ENCODE results near the gene ELANE.
"Not testable (repeated sequence)": the region's sequence is repeated elsewhere in the genome, so short reads cannot be mapped to it uniquely, and the experiment has no call there.

Gene ELANE

DNA sequence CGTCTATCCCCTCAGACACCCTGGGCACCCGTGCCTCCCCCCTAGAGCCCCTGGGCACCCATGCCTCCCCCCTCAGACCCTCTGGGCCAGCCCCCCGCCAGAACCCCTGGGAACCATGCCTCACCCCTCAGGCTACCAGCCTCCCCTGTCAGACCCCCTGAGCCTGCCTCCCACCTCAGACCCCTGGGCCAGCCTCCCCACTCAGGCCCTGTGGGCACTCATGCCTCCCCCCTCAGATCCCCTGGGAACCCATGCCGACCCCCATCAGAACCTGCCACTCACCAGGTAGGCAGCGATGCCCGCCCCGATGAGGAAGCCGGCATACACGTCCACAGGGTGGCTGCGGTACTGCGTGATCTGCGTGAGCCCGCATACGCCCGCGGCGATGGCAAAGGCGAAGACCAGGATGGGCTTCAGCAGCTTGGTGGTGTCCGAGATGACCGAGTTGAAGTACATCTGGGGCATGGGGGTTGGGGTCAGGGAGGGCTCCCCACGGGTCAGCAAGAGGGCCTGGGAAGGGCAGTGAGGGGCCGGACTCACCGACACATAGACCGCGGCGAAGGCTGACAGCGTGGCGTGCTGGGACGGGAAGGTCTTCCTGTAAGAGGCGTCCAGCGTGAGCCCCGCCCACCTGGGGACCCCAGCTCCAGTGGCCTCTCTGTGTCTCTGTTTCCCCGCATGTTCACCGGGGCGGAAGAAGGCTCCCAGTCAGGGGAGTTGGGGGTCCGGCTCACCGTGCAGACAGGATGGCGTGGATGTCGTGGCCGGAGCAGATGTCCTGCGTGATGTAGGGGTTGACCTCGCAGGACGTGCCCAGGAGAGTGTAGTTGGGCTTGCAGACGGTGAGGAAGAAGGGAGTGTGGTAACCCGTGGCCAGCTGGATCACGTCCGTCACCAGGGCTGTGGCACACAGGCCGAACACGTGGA lies 37.7 kb upstream of the ELANE start:
- DNase-seq (ENCODE audit: low read depth in 2 of 3, low spot score in 1 of 3) = no peak

DNA sequence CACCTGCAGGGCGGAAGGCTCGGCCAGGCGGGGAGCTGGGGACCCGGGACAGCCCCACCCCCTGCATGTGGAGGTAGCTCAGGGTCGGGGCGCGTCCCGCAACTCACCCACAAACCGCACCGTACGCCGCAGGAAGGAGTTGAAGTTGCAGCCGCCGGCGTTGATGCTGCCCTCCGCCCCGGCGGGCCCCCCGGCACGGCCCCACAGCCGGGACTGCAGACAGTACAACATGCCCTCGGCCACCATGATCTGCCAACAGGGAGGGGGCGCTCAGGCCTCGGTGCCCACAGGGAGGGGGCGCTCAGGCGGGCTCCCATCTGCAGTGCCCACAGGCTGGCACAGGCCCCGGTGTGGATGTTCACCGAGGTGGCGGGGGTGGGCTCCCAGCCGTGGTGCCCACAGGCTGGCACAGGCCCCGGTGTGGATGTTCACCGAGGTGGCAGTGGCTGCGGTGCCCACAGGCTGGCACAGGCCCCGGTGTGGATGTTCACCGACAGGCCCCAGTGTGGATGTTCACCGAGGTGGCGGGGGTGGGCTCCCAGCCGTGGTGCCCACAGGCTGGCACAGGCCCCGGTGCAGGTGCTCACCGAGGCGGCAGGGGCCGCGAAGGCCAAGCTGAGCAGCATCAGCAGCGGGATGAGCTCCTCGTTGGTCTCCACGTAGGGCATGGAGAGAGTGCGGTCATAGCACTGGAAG lies 36.9 kb upstream of the ELANE start:
- DNase-seq (ENCODE audit: low read depth in 2 of 3, low spot score in 1 of 3) = no peak

DNA sequence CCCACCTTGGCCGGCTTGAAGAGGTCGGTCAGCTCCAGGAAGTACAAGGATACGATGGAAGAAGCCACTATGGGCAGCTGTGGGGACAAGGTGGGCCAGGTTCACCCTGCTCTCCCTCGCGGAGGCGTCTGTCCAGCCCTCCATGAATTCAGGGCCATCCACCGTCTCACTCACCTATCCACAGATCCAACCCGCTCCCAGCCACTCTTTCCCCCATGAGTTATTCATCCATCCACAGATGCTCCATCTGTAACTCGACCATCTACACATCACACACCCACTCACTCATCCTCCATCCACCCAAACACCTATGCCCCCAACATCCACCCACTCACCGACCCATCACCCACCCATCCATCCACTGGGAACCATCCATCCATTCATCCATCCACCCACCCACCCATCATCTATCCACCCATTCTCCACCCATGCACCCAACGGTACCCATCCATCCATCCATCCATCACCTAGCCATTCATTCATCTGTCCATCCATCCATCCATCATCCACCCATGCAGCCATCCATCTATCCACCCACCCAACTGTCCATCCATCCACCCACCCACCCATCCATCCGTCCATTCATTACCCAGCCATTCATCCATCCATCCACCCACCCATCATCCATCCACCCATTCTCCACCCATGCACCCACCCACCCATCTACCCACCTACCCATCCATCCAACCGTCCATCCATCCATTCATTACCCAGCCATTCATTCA lies 36.2 kb upstream of the ELANE start:
- DNase-seq (ENCODE audit: low read depth in 2 of 3, low spot score in 1 of 3) = no peak

DNA sequence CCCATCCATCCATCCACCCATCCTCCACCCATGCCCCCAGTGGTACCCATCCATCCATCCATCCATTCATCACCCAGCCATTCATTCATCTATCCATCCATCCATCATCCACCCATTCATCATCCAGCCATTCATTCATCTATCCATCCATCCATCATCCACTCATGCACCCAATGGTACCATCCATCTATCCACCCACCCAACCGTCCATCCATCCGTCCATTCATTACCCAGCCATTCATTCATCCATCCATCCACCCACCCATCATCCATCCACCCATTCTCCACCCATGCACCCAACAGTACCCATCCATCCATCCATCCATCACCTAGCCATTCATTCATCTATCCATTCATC lies 35.6 kb upstream of the ELANE start:
- no peak for DNase-seq (ENCODE audit: low read depth in 2 of 3, low spot score in 1 of 3)

DNA sequence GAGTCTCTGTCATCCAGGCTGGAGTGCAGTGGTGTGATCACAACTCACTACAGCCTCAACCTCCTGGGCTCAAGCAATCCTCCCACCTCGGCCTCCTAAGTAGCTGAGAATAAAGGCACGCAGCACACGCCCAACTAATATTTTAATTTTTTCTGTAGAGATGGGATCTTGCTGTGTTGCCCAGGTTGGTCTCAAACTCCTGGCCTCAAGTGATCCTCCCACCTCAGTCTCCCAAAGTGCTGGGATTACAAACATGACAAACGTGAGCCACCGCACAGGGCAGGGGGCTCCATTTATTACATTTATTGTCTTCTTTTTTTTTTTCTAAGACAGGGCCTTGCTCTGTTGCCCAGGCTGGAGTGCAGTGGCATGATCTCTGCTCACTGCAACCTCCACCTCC lies 31.9 kb upstream of the ELANE start:
- not testable (repeated sequence) for DNase-seq (ENCODE audit: low read depth in 2 of 3, low spot score in 1 of 3)

DNA sequence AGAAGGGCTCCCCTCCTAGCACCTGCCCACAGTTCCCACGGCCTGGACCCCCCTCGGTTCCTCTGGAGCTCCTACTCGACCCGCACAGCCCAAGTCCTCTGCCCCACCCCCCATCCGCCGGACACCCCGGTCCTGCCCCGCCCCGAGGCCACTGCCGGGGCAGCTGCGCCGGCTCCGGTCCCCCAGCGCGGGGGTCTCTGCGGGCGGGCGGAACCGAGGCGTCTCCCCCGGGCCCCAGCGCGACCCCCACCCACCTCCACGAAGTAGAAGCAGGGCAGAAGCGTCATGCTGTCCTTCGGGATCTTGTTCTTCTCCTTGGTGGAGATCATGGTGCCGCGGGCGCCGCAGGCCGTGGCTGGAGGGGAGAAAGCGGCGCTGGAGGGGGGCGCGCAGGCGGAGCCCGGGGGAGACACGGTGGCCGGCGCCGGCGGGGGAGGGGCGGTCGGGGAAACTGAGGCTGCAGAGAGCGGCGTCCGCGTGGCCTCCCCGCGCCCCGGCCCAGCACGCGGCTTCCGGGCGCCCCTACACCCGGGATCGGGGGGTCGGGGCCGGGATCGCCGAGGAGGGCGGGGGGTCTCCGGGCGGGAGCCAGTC lies 30.8 kb upstream of the ELANE start:
- no peak for DNase-seq (ENCODE audit: low read depth in 2 of 3, low spot score in 1 of 3)

DNA sequence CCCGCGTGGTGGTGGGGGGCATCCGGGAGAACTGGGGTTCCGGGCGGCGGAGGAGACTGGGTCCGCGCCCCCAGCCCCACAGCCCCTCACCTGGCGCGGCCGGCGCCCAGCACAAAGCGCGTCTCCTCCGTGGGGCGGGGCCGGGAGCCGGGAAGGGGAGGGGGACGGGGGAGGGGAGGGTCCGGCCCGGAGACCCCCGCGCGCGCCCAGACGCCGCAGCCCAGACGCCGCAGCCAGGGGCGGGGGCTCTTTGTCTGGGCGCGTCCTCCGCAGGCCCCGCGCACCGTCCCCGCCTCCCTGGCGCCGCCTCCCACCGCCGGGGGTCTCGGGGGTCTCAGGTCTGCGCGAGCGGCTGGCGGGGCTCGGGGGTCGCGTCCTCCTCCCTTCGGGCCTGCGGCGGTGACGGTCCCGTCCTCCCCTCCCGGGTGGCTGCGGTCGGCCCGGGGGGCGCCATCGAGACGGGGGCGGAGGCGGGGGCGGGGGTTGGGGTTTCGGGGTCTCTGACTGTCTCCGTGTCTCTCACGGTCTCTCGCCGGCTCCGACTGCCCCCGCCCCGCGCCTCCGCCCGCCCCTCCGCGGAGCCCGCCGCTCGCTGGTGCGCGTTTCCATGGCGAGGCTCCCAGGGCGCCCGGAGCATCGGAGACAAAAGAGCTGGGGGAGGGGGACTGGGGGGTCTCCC lies 30.1 kb upstream of the ELANE start, which contains the start of gene PLPPR3:
PLPPR3 (minus strand) TSS at position 131 of the 679 bp plus-strand sequence. CDS start 396 bp downstream, outside the sequence.
- no peak for DNase-seq (ENCODE audit: low read depth in 2 of 3, low spot score in 1 of 3)

DNA sequence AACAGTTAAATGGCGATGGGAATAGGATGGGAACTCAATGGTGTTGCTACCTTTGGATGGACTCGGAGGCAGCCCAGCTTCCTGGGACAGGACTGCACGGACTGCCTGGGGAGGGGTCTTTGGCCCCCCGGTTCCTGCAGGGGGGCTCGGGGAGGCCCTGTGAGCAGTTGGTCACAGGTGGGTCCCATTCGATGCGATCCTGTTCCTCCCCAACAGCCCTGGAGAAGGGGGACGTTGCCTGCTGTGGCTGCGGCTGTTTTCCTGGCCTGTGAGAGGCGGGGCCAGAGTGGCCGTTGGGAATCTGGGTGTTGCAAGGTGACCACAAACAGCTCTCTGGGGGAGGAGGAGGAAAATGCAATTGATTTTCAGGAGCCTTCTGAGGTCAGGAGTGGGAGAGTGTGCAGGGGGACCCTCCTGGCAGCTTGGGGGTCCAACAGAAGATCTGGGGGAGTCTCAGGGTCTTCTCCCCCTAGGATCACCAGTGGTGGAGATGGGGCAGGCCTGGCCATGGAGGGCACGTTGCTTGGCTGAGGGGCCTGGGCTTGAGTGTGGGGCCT lies 28.5 kb upstream of the ELANE start:
- no peak for DNase-seq (ENCODE audit: low read depth in 2 of 3, low spot score in 1 of 3)

DNA sequence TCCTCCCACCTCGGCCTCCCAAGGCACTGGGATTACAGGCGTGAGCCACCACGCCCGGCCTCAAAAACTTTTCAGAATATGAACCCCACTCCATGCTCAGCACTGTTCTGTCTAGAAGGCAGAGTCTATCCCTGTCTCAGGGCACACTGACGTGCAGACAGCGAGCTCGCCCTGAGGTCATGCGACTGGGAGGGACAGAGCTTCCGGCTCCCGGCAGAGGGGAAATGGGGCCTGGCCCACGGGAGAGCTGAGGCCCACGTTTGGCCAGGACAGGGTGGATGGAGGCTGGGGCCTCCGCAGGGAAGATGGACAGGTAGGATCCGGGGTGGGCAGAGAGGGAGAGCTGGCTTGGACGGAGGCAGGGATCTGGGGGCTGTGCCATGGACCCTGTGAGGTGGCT lies 27.2 kb upstream of the ELANE start:
- DNase-seq (ENCODE audit: low read depth in 2 of 3, low spot score in 1 of 3) = no peak

DNA sequence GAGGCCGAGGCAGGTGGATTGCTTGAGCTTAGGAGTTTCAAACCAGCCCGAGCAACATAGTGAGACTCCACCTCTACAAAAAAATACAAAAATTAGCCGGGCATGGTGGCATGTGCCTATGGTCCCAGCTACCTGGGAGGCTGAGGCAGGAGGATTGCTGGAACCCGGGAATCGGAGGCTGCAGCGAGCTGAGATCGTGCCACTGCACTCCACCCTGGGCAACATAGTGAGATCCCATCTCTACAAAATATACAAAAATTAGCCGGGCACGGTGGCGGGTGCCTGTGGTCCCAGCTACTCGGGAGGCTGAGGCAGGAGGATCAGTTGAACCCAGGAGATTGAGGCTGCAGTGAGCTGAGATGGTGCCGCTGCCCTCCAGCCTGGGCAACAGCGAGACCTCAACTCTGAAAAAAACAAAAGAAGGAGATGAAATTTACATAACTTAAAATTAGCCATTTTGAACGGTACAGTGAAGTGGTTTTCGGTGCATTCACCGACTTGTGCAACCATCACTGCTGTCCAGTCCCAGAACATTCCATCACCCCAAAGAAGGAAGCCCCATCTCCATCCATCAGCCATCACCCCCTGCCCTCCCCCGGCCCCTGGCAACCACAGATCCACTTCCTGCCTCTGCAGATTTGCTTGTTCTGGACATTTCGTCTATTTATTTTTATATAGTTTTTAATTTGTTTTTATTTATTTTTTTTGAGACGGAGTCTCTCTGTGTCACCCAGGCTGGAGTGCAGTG lies 26.0 kb upstream of the ELANE start:
- DNase-seq (ENCODE audit: low read depth in 2 of 3, low spot score in 1 of 3) = no peak

DNA sequence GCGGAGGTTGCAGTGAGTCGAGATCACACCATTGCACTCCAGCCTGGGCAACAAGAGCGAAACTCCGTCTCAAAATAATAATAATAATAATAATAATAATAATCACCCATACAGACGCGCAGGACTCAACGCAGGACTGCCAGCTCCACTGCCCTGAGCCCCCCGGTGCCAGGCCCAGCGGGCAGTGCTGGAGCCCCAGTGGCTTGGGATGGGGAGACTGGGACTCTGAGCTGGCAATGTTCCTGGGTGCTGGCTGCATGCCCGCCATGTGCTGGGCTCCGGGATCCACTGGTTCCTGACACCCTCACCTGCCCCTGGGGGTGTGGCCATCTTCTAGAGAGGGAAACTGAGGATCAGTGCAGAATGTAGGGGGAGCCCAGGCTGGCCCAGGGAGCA lies 24.8 kb upstream of the ELANE start:
- no peak for DNase-seq (ENCODE audit: low read depth in 2 of 3, low spot score in 1 of 3)

DNA sequence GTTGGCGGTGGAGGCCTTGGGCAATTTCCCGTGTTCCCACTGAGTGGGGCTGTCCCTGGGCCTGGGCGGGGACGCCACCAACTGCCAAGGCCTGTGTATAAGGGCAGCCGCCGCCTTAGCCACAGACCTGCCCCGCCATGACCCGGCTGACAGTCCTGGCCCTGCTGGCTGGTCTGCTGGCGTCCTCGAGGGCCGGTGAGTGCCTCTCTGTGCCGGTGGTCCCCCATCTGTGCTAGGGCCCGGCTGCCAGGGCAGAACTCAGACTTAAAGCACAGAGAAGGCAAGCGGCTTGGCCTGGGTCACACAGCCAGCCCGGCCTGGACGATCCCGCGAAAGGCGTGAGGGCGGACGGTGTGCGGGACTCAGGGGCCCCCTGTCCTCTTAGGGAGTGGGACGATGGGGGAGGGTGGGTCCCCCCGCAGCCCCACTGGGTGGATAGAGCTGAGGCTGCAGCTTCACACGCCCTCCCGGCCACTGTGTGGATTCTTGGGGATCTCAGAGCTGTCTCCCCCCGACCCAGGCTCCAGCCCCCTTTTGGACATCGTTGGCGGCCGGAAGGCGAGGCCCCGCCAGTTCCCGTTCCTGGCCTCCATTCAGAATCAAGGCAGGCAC lies 24.3 kb upstream of the ELANE start, which contains the start of gene AZU1:
AZU1 (plus strand) TSS at position 128 of the 612 bp plus-strand sequence; CDS start at position 138, 10 bp downstream.
- no peak for DNase-seq (ENCODE audit: low read depth in 2 of 3, low spot score in 1 of 3)

DNA sequence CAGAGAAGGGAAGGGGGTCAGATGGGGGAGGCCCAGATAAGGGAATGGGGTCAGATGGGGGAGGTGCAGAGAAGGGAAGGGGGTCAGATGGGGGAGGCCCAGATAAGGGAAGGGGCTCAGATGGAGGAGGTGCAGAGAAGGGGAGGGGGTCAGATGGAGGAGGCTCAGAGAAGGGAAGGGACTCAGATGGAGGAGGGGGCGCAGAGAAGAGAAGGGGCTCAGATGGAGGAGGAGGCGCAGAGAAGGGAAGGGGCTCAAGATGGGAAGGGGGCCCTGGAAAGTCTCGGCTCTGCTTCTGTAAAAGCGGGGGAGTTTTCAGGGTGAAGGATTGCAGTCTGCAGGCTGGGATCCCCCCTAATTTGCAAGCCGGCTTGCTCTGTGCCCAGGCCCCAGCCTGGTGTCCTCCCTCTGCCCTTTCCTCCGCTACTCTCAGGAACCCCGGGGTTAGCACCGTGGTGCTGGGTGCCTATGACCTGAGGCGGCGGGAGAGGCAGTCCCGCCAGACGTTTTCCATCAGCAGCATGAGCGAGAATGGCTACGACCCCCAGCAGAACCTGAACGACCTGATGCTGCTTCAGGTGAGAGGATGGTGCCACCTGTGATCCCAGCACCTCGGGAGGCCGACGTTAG lies 22.9 kb upstream of the ELANE start:
- no peak for DNase-seq (ENCODE audit: low read depth in 2 of 3, low spot score in 1 of 3)

DNA sequence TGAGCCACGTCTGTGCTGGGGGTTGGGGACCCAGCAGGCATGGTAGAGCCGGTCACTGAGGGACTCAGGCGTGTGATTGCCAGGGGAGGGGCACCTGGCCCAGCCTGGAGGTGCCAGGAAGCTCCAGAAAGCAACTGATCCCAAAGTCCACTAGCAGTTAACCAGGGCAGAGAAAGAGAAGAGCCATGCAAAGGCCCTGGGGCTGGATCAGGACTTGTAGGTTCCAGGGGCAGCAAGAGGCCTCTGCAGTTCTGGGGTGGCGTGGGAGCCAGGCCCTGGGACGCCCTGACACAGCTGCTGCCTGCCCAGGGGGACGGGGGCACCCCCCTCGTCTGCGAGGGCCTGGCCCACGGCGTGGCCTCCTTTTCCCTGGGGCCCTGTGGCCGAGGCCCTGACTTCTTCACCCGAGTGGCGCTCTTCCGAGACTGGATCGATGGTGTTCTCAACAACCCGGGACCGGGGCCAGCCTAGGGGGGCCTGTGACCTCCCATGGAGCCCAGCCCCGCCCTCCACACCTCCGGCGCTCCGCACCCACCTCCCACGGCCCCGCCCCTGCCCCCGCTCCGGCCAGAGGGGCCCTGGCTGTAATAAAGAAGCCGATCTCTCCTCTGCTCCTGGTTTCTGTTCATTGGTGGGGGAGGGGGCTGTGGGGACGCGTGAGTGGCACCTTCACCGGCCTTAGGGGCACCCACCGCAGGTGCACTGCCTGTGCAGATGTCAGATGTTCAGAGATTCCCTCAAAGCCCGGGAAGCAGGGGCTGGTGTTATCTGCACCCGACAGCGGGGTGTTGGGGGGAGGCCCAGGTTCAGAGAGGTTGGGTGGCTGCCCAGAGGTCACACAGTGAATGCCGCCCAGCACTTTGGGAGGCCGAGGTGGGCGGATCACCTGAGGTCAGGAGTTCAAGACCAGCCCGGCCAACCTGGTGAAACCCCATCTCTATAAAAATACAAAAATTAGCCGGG lies 20.4 kb upstream of the ELANE start:
- DNase-seq (ENCODE audit: low read depth in 2 of 3, low spot score in 1 of 3) = no peak

DNA sequence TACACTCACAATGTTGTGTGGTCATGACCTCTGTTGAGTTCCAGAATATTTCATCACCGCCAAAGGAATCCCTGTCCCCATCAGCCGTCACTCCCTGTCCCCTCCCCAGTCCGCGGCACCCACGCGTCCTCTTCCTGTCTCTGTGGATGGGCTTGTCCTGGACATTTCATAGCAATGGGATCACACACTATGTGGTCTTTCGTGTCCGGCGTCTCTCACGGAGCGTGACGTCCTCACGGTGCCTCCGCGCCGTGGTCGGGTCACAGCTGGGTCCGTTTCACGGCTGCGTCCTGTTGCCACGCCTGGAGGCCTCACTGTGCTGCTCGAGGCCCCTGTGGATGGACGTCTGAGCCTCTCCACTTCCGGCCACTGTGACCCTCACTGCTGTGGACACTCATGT lies 17.9 kb upstream of the ELANE start:
- DNase-seq (ENCODE audit: low read depth in 2 of 3, low spot score in 1 of 3) = no peak

DNA sequence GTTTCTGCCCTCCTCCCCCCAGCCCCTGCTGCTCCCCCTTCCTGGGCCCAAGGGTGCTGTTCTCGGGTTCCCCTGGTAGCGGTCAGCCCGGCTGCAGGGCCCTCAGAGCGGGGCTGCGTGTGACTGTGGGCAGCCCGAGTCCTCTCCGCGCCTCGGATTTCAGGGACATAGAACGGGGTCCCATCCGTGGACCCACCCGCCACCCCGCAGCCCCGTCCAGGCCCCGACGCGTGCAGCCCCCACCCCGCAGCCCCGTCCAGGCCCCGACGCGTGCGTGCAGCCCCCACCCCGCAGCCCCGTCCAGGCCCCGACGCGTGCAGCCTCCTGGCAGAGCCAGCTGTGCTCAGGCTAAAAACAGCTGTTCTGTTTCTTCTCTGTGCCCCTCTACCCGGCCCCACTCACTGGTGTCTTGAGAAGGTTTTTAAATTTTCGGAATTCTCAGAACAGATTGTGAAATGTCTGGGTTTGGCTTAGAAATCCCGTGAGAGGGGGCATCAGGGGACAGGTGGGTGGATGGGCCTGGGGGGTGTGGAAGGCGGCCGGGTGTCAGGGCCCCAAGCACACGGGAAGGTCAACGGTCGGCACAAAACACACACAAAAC lies 16.8 kb upstream of the ELANE start:
- DNase-seq (ENCODE audit: low read depth in 2 of 3, low spot score in 1 of 3) = no peak

DNA sequence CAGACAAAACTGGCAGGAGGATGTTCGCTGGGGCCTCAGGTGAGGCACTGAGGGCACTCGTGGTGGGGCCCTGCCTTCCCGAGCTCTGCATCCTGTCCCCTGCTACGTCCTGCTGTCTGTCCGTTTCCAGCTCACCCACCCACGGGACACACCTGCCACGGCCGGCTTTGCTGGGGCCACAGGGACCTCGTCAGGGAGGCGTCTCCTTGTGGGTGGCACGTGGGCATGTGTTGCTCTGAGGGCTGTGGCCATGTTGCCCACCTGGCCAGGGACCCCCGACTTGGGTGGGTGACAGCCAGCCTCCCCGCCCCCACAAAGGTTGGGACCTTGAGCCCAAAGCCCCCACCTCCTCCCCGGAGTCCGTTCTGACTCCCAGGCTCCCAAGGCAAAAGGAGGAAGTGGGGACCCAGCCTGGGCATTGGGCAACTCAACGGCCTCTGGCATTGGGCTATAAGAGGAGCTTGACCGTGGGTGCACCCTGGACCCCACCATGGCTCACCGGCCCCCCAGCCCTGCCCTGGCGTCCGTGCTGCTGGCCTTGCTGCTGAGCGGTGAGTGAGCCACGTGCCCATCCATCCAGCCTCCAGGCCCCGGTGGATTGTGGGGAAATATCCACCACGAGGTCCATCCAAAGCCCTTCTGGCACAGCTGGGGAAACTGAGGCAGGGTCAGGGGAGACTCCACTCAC lies 11.4 kb upstream of the ELANE start, which contains the start of gene PRTN3:
PRTN3 (plus strand) TSS at position 481 of the 688 bp plus-strand sequence; CDS start at position 491, 10 bp downstream.
- no peak for DNase-seq (ENCODE audit: low read depth in 2 of 3, low spot score in 1 of 3)

All from stimulated activated CD4-positive, alpha-beta T cell treated with anti-CD3 and anti-CD28 coated beads, Interleukin-12 subunit alpha, Interleukin-12 subunit beta, amount 100 ng/mL, for 48 hours (primary cell).